Measurements from ENCODE around the gene HSD17B1. TPM values are rescaled to one million over a fixed set of nuclear protein-coding genes. Genes with fewer than 3 reads are reported as not detected.
A peak's percentile ranks its signal among the peaks of the same experiment; 100 is the strongest.
"Not testable (repeated sequence)": the region's sequence is repeated elsewhere in the genome, so short reads cannot be mapped to it uniquely, and the experiment has no call there.

The HSD17B1 gene
- 0.65 TPM for total RNA-seq (2013)
- polyA plus RNA-seq (under 1 TPM; 0.19 to 0.72 (median 0.27) TPM), polyA minus RNA-seq (0.80 and 0.83 TPM in 2 replicates), total RNA-seq (0.08 to 0.59 (median 0.30) reads per million in 11 experiments)

GRCh38 chr17:42552736-42553135, at the start of gene HSD17B1:
HSD17B1 (plus strand) TSS chr17:42552923; CDS start chr17:42552934, 11 bp downstream.
- peak within 1 kb of the TSS in 1 of 3 experiments; percentile 94 for H3K4me3 ChIP-seq (replicated peaks in 1 of 3; ENCODE audit: low read depth in 2 of 3, low read length in 3 of 3)
- Mint-ChIP-seq H3K36me3 (peaks cover 7 to 16% of the 10 kb centered on the region in 2 donors), H3K4me3 (peak within 1 kb of the TSS; percentile 94 to 97), H3K4me1 (peaks cover 35% of the 10 kb centered on the region), H3K27me3 (ENCODE audit: low read depth in 3 of 3) (peaks cover 16 to 20% (median 17%) of the 10 kb centered on the region in 3 donors), H3K27ac (peak within 1 kb of the TSS in 4 of 7 donors; percentile 9 to 91 (median 70))
- peak within 1 kb of the TSS in 1 of 2 donors; percentile 83 for H3K27ac ChIP-seq (ENCODE audit: low read depth in 1 of 2, low read length in 2 of 2)
- H4K20me1 ChIP-seq (ENCODE audit: insufficient read depth, low read length): peaks cover 17% of the 10 kb centered on the region
- H3K9me3 Mint-ChIP-seq; H2AFZ ChIP-seq (ENCODE audit: insufficient read depth, low read depth, low read length, poor library complexity, severe bottlenecking); DNase-seq; intact Hi-C loops (cut with micrococcal nuclease); H3K9me3 ChIP-seq (replicated peaks in 1 of 2; ENCODE audit: control insufficient read depth in 1 of 2, insufficient read depth in 1 of 2, low read length in 2 of 2); H3K36me3 ChIP-seq (replicated peaks in 1 of 2; ENCODE audit: control insufficient read depth in 1 of 2, insufficient read depth in 2 of 2, low read length in 2 of 2): not testable (repeated sequence)
- peaks cover 24 to 31% of the 10 kb centered on the region in 2 donors for H3K4me1 ChIP-seq (ENCODE audit: control insufficient read depth in 1 of 2, insufficient read depth in 2 of 2, low read length in 2 of 2)
- H3K9ac ChIP-seq (ENCODE audit: insufficient read depth, low read length, poor library complexity, severe bottlenecking): peak within 1 kb of the TSS; percentile 91
- H3K4me2 ChIP-seq (replicated peaks; ENCODE audit: extremely low read depth, low read length, poor library complexity, severe bottlenecking): peak within 1 kb of the TSS; percentile 99
- H3K79me2 ChIP-seq (ENCODE audit: insufficient read depth, low read length): peaks cover 11% of the 10 kb centered on the region
- 100% methylated on average over 1 of the region's 15 CpGs for WGBS (ENCODE audit: insufficient coverage)
- H3K27me3 ChIP-seq (ENCODE audit: control insufficient read depth in 2 of 2, insufficient read depth in 2 of 2, low read length in 2 of 2): peaks cover 11 to 15% of the 10 kb centered on the region in 2 donors

- Mint-ChIP-seq H3K27me3 (ENCODE audit: low read depth in 3 of 3) (peaks cover 0 to 2% (median 0%) of the 10 kb centered on the region in 3 donors), H3K4me1 (no peaks in the 10 kb centered on the region), H3K9me3 (peaks cover 0 to 2% (median 0%) of the 10 kb centered on the region in 7 donors), H3K36me3 (peaks cover 92 to 97% of the 10 kb centered on the region in 2 donors), H3K27ac (no peak overlapping the region), H3K4me3 (no peak overlapping the region)
- Histone ChIP-seq H3K27me3 (ENCODE audit: control insufficient read depth in 2 of 2, insufficient read depth in 2 of 2, low read length in 2 of 2) (no peaks in the 10 kb centered on the region), H3K4me1 (ENCODE audit: control insufficient read depth in 1 of 2, insufficient read depth in 2 of 2, low read length in 2 of 2) (no peaks in the 10 kb centered on the region), H3K9me3 (replicated peaks in 1 of 2; ENCODE audit: control insufficient read depth in 1 of 2, insufficient read depth in 1 of 2, low read length in 2 of 2) (no peaks in the 10 kb centered on the region), H2AFZ (ENCODE audit: insufficient read depth, low read depth, low read length, poor library complexity, severe bottlenecking) (no peak overlapping the region), H3K79me2 (ENCODE audit: insufficient read depth, low read length) (no peaks in the 10 kb centered on the region), H3K4me3 (replicated peaks in 1 of 3; ENCODE audit: low read depth in 2 of 3, low read length in 3 of 3) (no peak overlapping the region), H4K20me1 (ENCODE audit: insufficient read depth, low read length) (peaks cover 18% of the 10 kb centered on the region), H3K36me3 (replicated peaks in 1 of 2; ENCODE audit: control insufficient read depth in 1 of 2, insufficient read depth in 2 of 2, low read length in 2 of 2) (peaks cover 82 to 94% of the 10 kb centered on the region in 2 donors), H3K27ac (ENCODE audit: low read depth in 1 of 2, low read length in 2 of 2) (no peak overlapping the region), H3K9ac (ENCODE audit: insufficient read depth, low read length, poor library complexity, severe bottlenecking) (no peak overlapping the region), H3K4me2 (replicated peaks; ENCODE audit: extremely low read depth, low read length, poor library complexity, severe bottlenecking) (no peak overlapping the region)
- WGBS (ENCODE audit: insufficient coverage): no CpG with 5 or more reads among the region's 1 CpG
- no peak for DNase-seq
- intact Hi-C loops (cut with micrococcal nuclease): no loop called here
- no peak for TF ChIP-seq CTCF (IDR thresholded peaks at IDR 0.05)
Observed at GRCh38 chr17:42502926-42503325, 49.8 kb upstream of the HSD17B1 start.

Data from CD14-positive monocyte (primary cell).